ENCODE measurements around the gene KAT2A.
A peak's percentile ranks its signal among the peaks of the same experiment; 100 is the strongest.

KAT2A gene

DNA sequence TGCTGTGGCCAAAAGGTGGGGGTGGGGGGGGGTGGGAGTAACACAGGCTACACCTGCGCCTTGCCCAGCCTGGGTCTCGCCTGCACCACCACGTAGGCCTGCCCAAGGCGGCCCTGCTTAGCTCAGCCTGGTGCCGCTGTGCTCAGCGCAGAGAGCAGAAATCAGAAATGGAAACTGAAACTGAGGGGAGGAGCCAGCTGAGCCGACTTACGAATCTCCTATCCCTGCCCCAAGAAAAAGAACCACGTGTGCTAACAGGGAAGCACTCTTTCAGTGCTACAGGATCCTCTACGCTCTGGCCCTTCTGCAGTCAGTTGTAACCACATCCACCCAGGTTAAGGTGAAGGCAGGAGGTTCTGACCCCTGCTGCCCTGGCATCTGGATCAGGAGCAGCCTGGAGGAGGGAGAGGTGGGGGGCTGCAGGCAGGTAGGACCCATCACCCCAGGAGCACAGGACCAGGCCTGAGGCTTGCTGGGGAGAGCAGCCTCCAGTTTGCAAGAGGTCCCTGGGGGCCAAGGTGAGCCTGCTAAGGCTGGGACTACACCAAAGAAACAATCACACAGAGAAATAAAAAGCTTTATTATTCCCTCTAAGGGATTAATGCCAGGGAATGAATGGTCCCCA is 8.5 kb downstream of the KAT2A start, which contains the start of gene DHX58:
TSS of gene DHX58 (minus strand) at position 163 of the 625 bp plus-strand sequence. CDS start 822 bp downstream, outside the sequence.
- DNase-seq, result peak; percentile 87 to 89

DNA sequence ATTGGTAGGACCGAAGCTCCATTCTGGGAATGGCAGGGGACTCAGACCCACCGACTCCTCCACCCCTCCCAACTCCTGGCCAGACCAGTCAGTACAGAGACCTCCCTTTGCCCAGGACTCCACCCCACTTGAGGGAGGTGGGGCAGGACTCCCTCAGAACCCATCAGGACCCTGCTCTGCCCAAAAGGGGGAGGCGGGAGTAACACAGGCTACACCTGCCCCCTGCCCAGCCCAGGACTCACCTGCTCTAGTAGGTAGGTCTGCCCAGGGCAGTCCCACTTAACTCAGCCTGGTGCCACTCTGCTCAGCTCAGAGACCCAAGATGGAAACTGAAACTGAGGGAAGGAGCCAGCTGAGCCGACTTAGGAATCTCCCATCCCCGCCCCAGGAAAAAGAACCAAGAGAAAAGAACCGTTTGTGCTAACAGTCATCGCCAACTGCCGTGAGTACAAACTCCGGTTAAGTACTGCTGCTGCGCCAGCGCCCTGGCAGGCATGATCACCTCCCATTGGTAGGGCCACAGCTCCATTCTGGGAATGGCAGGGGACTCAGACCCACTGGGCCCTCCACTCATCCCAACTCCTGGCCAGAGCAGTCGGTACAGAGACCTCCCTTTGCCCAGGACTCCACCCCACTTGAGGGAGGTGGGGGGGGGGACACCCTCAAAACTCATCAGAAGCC is 9.2 kb downstream of the KAT2A start:
- peak in 1 of 2 donors; percentile 30 for DNase-seq

DNA sequence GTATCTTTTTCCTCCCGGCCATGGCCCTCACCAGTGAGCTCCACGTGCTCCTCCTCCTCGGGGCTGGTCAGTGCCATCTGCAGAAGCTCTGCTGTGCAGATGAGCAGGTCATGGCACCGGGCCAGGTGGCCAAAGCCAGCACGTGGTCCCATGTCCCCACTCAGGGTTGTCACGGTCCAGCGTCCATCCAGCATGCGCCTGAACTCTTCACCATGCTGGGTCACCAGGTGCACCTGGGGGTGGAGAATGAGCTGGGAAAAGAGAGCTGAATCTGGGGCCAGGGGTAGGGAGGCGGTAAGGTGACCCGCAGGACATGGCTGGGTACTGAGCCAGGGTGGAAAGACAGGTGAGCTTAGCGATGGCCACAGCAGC is 9.9 kb downstream of the KAT2A start:
- no peak for DNase-seq

DNA sequence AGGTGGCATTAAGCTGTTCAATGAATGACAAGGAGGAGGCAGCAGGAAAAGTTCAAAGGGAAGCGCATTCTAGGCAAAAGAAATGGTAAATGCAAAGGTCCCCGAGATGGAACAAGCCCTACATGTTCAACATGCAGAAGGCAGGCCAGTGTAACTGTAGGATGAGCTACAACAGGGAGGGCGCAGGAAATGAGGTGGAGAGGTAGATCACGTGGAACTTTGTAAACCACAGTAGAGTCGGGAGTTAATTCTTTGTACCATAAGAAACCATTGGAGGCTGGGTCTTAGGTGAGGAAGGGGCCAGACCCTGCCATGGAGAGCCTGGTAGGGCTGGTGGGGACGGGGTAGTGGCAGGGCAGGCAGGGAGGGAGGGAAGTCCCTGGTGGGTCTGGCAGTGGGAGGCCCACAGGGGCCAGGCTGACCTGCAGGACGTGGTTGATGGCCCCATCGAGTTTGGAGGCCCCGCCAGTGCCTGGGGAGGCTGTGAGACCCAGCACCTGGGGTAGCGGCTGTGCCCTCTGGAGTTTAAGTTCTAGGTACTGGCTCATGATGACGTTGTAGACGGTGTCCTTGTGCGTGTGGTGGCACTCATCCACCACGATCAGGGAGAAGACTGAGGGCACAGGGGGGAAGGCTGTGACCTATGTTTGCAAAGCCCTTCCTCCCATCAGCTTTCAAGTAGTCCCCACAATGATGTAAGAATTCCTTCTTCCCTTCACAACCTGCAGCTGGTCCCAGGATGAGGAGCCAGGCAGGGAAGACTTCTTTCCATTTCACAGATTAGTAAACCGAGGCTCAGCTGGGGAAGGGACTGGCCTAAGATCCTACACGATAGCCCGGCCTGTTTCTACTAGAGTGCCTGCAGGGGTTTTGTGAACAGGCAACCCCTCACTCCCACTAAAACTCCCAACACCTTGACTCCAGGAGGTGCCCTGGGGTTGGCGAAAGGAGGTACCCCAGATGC is 10.6 kb downstream of the KAT2A start:
- DNase-seq, result no peak

DNA sequence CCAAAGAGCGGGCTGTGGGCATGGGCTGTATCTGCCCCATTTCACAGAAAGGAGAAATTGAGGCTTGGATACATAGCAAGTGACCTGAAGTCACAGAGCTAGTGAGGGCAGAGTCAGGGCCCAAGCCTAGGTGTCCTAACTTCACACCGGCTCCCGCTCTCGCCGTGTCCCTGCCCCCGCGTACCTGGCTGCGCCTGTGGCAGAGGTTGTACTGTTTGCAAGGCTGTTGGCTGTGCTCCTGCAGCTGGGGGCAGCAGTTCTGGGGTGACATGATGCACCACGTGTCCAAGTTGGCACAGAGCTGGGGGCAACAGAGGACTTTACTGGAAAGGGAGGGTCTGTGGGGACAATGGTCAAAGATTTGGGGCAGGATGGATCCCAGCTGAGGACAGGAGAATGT is 12.1 kb downstream of the KAT2A start:
- DNase-seq, result no peak

DNA sequence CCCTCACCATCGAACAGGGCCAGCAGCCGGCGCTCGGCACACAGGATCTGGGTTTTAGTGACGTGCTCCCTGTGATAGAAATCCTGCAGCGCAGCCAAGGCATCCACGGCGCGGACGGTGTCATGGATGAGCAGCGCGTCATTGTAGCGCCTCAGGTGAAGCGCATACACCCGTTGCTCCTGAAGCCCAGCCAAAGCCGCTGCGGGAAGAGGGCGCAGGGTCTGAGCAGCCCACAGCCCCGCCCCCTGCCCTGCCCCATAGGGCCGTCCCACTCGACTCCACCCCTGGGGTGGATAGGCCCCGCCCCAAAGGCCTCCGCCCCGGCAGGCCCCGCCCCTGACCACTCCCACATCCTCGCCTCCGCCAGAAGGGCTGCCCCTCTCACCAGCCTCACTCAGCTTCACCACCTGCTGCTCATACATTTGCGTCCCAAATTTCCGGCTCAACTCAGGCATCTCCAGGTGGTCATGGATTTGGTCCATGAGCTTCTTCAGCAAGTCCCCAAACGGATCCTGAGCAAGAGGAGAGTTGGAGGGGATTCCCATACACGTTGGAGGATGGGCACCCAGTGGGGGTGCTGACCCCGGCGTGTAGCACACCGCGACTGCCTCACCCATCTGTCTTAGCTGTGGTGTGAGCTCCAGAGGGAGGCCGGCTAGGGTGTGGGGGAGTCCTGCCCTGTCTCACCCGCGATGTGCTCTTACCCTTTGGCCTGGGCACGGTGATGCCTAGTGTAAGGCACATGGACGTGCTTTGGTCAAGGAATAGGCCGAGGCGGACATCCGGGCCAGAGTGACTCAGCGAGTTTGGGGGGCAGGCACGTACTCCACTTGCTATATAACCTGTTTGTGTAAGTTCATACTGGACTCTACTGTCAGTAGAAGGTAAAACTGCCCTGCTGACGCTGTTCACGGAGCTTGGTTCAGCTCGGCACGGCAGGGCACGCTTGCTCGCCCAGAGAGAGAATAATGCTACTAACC is 13.3 kb downstream of the KAT2A start:
- DNase-seq, result peak; percentile 80 to 82

DNA sequence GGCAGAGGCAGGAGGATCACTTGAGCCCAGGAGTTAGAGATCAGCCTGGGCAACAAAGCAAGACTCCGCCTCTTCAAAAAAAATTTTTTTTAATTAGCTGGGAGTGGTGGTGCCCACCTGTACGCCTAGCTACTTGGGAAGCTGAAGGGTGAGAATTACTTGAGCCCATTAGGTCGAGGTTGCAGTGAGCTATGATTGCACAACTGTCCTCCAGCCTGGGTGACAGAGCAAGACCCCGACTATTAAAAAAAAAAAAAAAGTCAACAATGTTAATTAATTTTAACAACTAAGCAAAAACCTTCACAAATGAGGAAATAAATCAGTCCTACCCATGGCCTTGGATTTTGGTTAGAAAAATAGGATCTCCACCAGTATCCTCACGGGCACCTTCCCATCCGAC is 14.0 kb downstream of the KAT2A start:
- no peak for DNase-seq

DNA sequence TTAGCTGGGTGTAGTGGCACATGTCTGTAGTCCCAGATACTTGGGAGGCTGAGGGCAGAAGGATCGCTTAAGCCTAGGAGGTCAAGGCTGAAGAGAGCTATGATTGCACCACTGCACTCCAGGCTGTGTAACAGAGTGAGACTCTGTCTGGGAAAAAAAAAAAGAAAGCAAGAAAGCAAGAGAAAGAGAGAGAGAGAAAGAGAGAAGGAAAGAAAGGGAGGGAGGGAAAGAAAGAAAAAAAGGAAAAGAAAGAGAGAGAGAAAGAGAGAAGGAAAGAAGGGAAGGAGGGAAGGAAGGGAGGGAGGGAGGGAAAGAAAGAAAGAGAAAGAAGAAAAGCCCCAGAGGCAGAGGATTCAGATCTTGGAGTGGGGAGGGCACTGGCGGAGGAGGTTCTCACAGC is 15.2 kb downstream of the KAT2A start:
- no peak for DNase-seq

DNA sequence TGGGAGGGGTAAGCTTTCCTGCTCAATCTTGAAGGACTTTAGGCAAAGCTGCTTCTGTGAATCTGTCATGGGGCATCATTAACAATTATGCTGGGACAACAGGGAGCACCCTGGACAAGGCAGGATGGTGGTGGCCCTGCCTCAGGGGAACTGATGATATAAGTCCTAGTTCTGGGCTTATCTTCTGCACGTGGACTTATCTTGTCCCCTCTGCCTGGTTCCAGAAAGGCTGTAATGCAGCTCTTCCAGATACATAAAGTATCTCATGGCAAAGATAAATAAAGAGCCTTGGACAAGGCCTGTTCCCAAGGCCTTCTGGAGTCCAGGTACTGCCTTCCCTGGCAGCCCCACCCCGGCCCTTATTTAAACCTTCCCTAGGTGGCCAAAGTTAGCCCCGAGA is 16.9 kb downstream of the KAT2A start:
- no peak for DNase-seq

DNA sequence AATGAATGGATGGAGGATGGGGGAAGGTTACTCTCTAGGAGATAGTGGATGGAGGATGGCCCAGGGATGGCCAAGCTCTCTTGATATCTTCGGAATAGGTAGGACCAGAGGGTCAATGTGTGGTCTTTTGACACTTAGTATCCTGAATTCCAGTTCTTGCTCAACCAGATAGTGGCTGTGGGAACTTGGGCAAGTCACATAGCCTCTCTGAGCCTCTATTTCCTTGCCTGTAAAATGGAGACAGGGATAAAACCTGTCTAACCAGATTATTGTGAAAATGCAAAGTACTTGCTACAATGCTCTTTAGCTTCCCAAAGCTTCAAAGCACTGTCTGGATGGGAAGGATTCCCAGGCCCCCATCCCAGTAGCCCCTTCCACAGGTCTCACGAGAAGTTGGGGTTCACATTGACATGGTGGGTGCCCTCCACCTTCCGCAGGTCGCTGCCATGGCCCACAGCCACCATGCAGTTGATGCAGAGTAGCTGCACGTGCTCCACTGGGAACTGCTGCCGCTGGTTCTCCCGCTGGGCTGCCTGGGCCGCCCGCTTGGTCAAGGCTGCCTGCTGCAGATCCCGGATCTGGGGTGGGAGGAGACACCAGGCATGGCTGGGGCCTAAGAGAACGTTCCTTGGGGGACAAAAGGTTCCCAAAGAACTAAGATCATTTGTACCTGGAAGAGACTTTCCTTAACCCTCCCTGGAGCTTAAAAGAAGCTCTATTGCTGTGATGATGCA is 17.8 kb downstream of the KAT2A start:
- no peak for DNase-seq

DNA sequence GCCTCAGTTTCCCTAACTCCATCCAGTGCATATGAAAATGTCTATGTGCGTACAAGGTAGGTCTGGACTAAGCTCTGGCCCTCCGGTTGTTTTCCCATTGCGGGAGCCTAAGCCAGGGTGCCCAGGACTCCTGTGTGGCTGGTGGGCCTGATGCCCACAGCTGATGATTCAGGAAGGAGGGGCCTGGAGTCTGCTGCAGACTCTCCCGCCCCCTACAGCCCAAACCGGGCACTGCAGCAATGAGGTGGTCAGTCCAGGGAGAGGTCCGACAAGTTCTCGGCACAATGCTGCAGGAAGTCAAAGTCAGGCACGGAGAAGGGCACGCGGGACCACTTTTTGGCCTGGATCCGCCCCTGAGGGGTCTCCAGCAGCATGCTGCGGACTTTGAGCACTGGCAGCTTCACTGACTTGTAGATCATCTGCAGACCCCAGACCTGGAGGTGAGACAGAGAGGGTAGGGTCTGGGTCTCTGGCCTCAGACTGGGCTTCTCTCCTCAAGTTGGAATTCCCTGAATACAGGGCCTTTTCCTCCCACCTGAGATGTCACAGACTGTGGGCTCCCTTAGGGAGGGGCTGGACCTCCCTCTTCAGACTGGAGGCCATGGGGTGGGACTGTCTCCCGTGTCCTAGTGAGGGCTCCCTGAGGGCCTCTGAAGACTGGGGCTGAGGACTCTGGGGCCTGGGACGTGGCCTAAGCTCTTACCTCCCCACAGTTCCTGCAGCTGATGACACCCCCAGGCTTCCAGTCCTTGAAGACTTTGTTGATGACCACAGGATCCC is 19.5 kb downstream of the KAT2A start:
- peak; percentile 72 to 79 for DNase-seq

DNA sequence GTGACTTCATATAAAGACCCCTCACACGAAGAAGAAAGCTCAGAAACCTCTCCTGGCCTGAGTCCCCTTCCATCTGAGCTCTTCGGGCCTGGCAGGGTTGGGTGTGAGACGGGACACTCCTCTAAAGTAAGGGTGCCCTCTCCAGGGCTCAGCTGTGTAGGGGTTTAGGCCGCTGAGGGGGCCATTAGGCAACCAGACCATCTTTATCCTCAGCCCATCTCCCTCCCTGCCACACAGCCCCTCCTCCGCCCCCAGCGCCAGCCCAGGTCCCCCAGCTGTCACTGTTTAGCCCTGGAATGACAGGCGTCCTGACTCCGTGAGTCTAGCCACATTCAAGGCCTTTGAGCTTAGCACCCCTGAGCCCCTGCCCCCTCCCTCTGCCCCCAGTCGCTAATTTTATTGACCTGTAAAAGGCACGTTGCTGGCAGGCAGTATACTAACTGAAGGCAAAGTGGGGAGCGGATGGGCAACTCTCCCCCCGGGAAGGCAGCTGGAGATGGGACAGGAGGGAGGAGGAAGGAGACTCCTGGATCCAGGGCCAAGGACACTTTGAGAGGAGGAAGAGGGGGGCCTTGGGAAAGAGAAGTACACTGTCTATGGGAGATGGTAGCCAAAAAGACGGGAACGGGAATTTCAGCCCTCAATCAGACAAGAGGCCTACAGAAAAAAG is 22.3 kb downstream of the KAT2A start:
- no peak for DNase-seq

DNA sequence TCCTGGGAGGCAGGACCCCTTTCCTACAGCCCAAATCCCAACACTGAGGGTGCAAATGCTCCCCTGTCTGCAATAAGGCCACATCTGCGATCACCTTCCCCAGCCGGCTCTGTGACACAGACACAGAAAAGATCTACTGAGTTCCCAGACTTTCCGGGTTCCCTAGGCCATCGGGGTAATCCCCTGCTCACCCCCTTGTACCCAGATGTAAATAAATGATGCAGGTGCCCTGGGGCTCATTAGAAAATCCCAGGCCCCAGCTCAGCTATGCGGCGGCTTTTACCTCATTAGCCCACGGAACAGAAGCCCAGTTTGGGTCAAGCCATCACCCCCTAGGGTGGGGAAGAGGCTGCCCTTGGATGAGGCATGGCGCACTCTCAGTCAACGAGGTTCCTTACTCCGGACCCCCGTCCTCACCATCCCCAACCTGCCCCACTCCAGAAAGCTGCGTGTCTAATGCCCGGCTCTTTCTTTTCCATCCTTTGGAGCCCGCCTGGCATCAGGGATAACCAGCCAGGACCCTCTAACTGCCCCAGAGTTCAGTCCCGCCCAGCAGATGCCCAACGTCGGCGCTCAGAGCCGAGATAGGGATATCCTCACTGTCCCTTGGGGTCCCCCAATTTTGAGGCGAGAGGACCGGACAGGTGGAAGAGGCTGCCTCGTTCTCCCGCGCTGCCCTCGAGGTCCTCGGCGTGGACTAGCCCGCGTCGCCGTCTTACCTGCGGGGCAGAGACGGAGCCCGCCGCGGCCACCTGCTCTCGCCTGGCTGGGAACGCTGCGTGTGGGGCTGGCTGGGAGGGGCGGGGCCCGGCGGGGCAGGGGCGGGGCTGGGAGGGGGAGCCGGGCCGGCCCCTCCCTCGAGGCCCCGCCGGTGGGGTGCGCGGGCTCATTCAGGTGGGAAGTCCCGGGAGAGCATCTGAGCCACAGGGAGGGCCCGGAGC is 23.2 kb downstream of the KAT2A start, which contains the start of gene ZNF385C:
TSS of gene ZNF385C (minus strand) at position 783 of the 941 bp plus-strand sequence. CDS start 35,417 bp downstream, outside the sequence.
- DNase-seq, result no peak

DNA sequence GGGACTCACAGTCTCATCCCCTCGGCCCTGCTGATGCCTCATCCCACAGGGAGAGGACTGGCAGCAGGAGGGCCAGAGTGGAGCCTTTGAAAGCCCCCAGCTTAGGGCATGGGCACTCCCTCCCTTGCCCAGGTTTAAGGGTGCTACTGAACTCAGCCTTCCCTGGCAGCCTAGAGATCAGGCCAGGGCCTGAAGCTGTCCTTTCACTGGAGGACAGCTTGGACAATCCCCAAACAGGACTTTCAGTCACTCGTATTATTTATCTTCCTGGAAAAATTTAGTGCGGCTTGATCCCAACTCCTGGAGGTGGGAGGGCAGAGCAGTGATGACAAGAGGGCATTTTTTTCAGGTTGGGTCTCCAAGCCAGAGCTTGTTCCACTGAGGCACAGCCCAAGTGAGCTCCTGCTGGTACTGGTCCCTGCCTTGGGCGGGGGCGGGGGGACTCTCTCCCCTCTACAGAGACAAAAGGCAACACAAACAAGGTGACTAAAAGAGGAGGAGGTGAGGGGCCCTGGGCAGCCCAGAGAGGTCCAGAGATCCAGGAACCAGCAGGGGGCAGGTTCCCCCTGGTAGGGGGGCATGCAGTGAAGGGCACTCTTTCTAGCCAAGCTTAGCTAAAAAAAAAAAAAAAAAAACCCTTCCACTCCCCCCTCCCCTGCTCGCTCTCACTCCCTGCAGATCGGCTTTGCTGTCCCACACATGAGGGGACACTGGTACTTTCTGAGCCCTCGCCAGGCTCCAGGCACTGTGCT is 24.6 kb downstream of the KAT2A start:
- DNase-seq, result no peak

DNA sequence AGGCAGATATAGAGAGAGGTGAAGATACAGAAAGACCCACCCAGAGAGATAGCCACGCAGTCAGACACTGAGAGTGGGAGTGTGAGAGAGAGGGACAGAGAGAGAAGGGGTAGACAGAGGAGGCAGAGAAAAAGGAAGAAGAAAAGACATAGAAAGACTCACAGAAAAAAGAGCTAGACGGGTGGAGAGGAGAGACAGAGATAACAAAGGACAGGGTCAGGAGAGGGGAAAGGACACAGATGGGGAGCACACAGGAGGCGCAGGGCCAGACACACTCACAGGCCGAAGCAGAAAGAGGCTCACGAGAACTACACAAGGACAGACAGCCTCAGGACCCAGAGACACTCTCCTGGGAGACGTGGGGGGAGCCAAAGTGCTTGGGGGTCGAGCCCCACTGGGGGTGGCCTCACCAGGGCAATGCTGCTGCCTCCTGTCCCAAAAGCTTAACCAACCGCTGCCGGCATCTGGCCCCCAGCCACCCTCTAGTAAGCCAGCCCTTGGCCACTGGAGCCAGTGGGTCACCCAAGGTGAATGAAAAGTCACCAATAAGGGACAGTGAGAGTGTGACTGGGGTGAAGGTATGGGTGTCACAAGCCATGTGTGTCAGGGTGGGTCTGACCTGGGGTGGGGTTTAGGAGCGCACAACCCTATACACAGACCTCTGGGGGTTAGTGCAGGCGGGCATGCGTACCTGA is 26.6 kb downstream of the KAT2A start:
- no peak for DNase-seq

DNA sequence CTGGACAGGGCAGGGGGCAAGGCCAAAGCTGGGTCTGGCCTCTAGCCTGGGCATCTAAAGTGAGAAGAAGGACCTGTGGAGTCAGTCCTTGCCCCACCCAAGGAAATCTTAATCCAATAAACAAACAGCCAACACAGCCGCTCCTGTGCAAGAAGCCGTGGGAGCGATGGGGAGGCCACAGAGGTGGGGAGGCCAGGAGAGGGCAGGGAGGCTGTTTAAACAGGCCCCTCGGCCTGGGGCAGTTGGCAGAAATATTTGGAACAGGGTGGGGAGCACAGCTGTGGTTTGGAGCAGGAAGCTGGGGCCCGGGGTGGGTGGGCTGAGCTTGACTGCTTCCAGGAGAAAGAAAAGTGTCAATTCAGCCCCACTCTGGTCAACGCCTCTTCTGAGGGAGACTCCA is 28.2 kb downstream of the KAT2A start:
- no peak for DNase-seq
